Stimulated activated CD8-positive, alpha-beta memory T cell treated with anti-CD3 and anti-CD28 coated beads, Interleukin-2, amount 100 ng/mL, for 48 hours (primary cell): ENCODE measurements around the gene RSPH1.
"Not testable (repeated sequence)": the region's sequence is repeated elsewhere in the genome, so short reads cannot be mapped to it uniquely, and the experiment has no call there.

ENCODE experiments used
- DNase-seq, 2 donors: peaks; one replicate each; pipeline ENCODE4 v3.0.0-alpha.2; 2020; ENCODE audit warnings: low read depth in 2 of 2

The RSPH1 gene

DNA sequence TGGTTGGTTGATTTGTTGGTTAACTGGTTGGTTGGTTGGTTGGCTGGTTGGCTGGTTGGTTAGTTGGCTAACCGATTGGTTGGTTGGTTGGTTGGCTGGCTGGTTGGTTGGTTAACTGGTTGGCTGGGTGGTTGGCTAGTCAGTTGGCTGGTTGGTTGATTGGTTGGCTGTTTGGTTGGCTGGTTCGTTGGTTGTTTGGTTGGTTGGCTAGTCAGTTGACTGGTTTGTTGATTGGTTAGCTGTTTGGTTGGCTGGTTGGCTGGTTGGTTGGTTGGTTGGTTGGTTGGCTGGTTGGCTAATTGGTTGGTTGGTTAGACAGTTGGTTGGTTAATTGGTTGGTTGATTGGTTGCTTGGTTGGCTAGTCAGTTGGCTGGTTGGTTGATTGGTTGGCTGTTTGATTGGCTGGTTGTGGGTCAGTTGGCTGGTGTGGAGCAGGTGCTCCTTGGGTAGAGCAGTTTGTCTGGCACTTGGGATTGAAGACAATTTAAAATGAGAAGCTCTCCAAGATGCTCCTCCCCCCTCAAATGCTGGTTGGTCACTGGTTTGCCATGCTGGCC, 6.9 kb downstream of the RSPH1 start:
- no peak for DNase-seq

- no peak for DNase-seq
Observed at GRCh38 chr21:42486531-42486930, 9.5 kb downstream of the RSPH1 start.

DNA sequence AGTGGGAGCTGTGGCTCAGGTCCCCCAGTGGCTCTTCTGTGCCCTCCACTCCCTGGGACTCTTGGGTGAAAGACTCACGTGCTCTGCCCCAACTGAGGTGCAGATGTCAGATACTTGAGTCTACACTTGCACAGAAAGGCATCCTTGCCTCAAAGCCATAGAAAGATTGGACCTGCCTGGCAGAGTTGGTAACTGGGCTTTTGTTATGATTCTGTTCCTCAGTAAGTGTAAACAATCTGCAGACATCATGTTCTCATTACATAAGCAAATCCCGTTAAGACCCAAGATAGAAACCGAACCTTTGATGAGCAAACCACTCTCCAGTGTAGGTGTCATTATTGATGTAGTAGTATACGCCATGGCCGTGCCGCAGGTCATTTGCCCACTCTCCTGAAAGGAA, 10.0 kb downstream of the RSPH1 start:
- DNase-seq: no peak

DNA sequence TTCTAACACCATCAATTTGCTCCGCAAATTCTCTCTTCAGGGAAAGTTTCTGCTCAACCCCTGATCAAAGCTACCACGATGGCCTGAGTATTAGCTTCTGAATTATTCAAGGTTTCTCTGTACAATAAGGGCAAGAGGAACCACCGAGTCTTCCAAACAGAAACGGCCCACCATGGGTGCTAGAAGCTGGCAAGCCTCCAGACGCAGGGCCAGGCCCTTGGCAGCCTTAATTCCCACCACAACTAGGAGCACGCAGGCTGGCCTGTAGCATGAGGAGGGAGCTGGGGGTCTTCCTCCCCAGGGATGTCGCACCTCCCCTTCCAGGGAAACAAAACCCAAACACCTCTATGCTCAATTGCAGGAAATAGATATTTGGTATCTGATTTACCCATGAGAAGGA, 11.1 kb downstream of the RSPH1 start:
- no peak for DNase-seq

DNA sequence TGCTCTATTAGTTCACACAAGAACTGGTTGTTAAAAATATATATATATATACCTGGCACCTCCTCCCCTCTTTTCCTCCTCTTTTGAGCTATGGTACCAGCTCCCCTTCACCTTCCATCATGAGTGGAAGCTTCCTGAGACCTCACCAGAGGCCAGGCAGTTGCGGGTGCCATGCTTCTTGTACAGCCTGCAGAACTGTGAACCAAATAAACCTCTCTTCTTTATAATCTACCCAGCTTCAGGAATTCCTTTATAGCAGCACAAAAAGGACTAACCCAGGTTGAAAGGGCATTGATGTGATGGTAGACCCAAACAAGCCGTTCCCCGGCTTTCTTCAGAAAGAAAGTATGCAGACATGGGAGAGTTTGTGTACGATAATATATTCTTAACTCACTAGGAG, 14.9 kb downstream of the RSPH1 start:
- DNase-seq: no peak

DNA sequence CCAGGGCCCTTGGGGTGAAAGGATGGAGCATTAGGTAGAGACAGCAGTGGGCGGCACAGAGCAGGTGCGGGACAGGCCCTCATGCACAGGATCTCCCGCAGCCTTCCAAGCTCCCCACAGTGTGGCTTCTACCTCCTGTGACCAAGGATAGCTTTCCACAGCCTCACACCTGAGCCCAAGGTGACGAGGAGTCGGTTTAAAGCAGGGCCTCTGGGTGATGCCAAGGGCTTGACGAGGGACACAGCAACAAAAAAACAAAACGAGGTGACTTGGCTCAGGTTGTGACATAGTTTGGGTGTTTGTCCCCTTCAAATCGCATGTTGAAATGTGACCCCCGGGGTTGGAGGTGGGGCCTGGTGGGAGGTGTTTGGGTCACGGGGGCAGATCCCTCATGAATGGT, 15.3 kb downstream of the RSPH1 start:
- DNase-seq: no peak

DNA sequence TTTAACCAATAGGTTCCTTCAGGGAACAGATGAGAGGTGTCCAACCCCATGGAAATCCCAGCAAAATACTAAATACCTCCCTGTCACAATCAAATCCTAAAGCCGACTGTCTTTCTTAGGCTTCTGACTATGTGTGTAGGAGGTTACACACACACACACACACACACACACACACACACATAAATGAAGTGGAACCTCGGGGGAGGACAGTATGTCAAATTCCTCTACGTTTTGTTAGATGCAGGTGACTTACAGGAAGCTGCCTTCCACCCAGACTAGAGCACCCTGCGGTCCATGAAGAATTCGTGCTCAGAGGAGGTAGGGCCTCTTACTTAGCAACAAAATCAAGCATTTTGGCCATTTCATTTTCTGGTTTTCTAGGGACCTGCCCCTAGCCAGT, 16.4 kb downstream of the RSPH1 start:
- DNase-seq: no peak

- no peak for DNase-seq
Observed at GRCh38 chr21:42478504-42478903, 17.5 kb downstream of the RSPH1 start.

GRCh38 chr21:42476388-42477331, 19.4 kb downstream of the RSPH1 start:
- no peak for DNase-seq

DNA sequence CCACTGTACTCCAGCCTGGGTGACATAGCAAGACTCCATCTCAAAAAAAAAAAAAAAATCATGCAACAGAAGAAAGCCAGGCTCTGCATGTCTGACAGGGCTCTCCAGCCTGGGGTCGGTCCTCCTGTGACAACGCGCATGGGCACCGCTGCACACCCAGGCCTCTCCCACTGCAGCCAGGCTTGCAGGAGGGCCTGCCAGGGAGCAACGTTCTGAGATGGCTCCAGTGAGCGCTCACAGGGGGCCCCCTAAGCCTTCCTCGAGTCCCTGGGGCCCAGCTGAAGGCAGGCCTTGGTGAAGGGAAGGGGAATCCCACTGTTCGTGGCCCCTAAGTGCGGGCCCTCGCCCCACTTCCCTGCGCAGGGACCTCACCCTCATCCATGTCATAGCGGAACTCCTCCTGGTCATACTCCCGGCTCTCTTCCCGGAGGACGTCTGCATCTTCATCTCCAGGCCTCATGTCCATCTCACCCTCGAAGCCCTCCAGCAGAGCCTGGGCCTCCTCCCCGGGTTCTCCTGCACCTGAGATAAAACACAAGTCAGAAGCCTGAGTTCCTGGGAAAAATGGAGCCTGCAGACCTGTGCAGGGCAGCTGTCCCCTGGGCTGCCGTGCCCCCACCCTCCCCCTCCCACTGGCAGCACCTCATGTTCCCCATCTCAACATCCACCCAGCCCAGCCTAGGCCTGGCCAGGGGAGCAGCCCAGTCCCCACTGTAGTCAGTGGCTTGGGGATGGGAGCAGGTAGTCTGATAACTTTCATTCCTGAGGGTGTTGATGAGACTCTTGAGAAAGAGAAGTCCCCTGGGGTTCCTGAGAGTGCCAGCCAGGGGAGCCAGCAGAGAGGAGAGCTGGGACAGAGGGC, 20.3 kb downstream of the RSPH1 start:
- DNase-seq: no peak

- DNase-seq: no peak
Observed at GRCh38 chr21:42475036-42475435, 21.0 kb downstream of the RSPH1 start.

- no peak for DNase-seq
Observed at GRCh38 chr21:42474043-42474831, 21.8 kb downstream of the RSPH1 start.

GRCh38 chr21:42473498-42474042, 22.5 kb downstream of the RSPH1 start:
- DNase-seq: no peak

GRCh38 chr21:42472521-42472920, 23.5 kb downstream of the RSPH1 start:
- no peak for DNase-seq

DNA sequence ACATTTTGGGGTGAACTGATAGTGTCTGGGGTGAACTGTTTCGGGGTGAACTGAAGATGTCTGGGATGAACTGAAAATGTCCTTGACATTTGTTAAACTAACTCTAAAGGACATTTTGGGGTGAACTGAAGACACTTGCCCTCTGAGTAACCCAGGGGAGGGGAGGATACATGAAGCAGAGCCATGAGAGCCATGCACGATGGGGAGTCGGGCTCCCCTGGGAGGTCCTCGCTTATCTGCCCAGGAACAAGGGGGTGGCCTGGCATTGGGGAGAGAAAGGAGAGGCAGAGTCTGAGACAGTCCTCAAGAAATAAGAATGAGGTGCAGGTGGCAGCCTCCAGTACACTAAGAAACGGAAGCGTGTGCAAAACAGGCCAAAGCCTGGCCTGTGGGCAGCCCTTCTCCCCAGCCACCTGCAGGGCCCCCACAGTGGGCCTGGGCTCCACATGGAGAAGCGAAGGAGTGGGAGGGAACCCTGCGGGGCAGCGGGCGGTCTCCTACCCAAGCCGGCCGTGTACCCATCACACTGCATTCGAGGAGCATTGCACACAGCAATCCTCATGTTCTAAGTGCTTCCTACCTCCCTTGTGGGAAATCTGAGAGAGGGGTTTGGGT, 24.2 kb downstream of the RSPH1 start:
- no peak for DNase-seq

DNA sequence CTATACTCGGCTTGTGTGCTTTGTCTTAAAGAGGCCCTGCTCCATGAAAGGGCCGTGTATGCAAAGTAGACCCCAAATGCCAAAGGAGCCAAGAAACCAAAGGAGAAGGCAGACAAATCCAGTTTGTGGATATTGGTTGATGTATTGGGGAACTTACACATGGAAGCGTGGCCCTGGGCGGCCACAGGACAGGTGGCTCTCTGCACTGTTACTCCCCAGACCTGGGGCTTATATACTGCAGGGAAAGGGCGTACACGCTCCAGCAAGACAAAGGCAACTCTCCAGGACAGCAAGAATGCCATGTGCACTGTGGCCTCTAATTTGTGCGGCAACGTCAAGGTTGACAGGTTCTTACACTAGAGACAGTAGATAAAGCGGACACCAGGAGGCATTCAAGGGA, 24.8 kb downstream of the RSPH1 start:
- DNase-seq: no peak

GRCh38 chr21:42469726-42470125, 26.3 kb downstream of the RSPH1 start:
- DNase-seq: not testable (repeated sequence)

- DNase-seq: no peak
Observed at GRCh38 chr21:42469272-42469671, 26.8 kb downstream of the RSPH1 start.

GRCh38 chr21:42468491-42469131, 27.4 kb downstream of the RSPH1 start:
- DNase-seq: no peak
